GM08714 (cell line): ENCODE results near the gene VPS18.

ENCODE experiments used
- H3K4me3 ChIP-seq: fragments of 200-500 bp; sonication (Bioruptor generic); 2 replicates; pipeline ENCODE4 v1.5.1; 2014; ENCODE audit warnings: mild to moderate bottlenecking, low read length, inconsistent platforms
- ZNF274 ChIP-seq: IDR thresholded peaks from 2 replicates; pipeline ENCODE4 v1.6.1; 2012; ENCODE audit warnings: mild to moderate bottlenecking, low read depth, low read length

Gene VPS18

GRCh38 chr15:40929660-40930429 lies 35.6 kb downstream of the VPS18 start:
- peak overlapping the region; percentile 39; the same call in 1 of the 2 replicates for H3K4me3 ChIP-seq
- no peak for TF ChIP-seq ZNF274

- TF ChIP-seq ZNF274, result no peak
- peak overlapping the region; percentile 26; the same call in 1 of the 2 replicates for H3K4me3 ChIP-seq
Measured at GRCh38 chr15:40930430-40931299, 36.4 kb downstream of the VPS18 start.

DNA sequence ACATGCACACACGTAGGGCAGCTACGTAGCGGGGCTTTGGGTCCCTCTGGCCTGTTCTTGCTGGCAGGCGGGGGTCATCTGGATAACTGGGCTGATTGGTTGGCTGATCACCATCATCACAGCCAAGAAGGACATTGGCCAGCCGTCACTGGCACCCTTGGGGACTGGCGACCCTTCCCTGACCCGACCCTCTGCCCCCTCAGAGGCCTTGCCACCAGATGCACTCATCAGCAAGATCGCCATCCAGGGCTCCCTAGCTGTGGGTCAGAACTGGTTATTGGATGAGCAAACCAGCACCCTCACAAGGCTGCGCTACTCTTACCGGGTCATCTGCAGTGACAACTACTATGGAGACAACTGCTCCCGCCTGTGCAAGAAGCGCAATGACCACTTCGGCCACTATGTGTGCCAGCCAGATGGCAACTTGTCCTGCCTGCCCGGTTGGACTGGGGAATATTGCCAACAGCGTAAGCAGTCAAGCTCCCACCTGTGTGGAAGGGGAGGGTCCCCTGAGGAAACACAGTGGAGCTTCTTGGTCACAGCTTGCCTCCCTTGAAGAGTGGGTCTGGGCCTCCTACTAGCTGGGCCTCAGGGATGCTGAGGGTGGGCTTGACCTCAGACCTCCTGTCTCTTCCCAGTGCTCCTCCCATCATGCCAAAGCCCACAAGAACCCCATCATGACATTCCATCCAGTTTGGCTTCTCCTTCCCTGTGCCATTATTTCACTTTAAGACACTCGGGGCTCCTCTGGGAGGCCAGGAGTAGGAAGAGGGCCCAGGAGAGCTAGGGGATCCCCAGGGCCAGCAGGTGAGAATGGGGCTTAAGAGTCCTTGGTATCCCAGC lies 37.3 kb downstream of the VPS18 start:
- TF ChIP-seq ZNF274, result no peak
- no peak overlapping the region for H3K4me3 ChIP-seq

DNA sequence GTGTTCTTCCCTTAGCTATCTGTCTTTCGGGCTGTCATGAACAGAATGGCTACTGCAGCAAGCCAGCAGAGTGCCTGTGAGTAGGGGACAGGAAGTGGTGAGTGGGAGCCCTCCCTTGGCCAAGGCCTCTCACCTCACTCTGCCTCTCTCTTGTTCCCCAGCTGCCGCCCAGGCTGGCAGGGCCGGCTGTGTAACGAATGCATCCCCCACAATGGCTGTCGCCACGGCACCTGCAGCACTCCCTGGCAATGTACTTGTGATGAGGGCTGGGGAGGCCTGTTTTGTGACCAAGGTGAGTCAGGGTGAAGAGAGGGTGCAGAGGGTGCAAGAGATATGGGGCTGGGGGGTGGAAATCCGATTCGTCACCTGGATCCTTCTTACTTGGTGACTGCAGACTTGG lies 37.9 kb downstream of the VPS18 start:
- TF ChIP-seq ZNF274, result no peak
- no peak overlapping the region; the same call in 1 of the 2 replicates for H3K4me3 ChIP-seq

DNA sequence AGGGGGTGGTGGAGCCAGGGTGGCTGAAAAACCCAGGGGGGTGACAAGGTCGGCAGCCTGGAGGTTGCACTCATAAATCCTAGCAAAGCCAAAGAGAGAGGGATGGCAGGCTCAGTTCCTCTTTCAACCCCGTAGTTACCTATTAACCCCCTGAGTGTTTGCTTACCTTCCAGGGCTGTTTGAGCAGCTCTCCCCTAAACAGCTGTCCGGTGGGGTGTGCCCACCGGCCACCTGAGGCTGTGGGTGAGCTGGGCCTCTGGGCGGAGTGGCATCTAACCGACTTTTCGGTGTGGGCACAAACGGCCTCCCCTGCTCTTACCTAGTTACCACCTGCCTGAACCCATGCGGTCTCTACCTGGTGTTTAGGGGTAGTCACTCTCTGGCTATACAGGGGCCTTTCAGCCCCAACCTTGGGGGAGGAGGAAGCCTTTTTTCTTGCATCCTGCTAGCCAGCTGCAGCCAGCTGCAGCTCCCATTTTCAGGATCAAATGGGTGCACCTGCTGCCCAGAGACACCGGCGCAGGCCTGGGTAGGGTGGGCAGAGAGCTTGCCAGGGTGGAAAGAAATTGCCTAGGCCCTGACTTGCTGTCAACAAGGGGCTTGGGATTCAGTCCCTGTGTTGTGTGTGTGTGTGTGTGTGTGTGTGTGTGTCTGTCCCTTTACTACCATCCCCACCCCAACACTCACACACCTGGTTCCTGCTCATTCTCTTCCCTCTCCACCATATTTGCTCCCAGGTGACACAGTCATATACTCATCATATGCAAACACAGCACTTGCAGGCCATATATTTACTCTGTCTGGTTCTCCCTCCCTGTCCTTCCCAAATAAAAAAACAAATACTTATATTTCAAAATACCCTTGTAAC lies 38.6 kb downstream of the VPS18 start:
- no peak for TF ChIP-seq ZNF274
- no peak overlapping the region; the same call in 1 of the 2 replicates for H3K4me3 ChIP-seq

GRCh38 chr15:40933517-40933902 lies 39.3 kb downstream of the VPS18 start:
- TF ChIP-seq ZNF274, result no peak
- H3K4me3 ChIP-seq, result no peak overlapping the region

DNA sequence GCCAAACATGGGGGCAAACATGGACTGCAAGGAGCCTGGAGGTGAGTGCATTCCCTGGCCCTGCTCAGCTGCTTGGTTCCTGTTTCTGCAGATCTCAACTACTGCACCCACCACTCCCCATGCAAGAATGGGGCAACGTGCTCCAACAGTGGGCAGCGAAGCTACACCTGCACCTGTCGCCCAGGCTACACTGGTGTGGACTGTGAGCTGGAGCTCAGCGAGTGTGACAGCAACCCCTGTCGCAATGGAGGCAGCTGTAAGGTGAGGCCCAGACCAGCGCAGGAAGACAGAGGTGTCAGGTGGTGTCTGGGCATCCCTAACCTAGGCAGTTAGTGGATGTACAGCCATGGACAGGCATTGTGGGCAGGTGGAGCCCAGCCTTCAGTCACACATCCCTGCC lies 40.2 kb downstream of the VPS18 start:
- H3K4me3 ChIP-seq, result no peak overlapping the region
- no peak for TF ChIP-seq ZNF274

GRCh38 chr15:40936234-40936708 lies 42.0 kb downstream of the VPS18 start:
- TF ChIP-seq ZNF274, result no peak

DNA sequence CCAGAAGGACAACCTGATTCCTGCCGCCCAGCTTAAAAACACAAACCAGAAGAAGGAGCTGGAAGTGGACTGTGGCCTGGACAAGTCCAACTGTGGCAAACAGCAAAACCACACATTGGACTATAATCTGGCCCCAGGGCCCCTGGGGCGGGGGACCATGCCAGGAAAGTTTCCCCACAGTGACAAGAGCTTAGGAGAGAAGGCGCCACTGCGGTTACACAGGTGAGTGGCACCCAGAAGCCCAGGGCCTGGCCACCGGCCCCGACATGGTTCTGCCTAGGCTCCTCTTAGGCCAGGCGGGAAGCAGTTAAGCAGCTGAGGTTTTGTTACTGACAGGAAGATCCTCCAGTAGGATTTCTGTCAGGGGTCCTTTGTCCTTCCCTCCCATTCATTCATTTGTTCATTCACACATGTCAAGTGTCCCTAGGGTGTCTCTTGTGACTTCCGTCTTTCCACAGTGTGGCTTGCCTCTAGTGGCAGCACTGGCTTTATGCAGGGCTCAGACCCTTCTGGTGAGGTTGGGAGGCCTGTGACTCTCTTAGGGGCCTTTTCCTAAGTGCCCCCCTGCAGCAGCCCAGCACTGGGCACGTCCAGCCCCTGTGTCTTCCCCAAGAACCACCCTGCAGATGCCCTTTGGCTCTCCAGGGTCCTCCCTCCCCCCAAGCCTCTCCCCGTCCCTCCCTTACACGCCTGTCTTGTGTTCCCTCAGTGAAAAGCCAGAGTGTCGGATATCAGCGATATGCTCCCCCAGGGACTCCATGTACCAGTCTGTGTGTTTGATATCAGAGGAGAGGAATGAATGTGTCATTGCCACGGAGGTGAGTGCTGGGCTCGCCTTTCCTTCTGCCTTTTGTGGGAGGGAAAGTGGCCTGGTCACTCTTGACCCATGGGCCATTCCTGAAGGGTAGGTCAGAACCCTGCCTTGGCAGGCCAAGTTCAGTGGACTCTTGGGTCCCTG lies 42.7 kb downstream of the VPS18 start:
- no peak for TF ChIP-seq ZNF274

More at GRCh38 chr15:40936234-40936708, 42.0 kb downstream of the VPS18 start:
- no peak overlapping the region for H3K4me3 ChIP-seq

DNA sequence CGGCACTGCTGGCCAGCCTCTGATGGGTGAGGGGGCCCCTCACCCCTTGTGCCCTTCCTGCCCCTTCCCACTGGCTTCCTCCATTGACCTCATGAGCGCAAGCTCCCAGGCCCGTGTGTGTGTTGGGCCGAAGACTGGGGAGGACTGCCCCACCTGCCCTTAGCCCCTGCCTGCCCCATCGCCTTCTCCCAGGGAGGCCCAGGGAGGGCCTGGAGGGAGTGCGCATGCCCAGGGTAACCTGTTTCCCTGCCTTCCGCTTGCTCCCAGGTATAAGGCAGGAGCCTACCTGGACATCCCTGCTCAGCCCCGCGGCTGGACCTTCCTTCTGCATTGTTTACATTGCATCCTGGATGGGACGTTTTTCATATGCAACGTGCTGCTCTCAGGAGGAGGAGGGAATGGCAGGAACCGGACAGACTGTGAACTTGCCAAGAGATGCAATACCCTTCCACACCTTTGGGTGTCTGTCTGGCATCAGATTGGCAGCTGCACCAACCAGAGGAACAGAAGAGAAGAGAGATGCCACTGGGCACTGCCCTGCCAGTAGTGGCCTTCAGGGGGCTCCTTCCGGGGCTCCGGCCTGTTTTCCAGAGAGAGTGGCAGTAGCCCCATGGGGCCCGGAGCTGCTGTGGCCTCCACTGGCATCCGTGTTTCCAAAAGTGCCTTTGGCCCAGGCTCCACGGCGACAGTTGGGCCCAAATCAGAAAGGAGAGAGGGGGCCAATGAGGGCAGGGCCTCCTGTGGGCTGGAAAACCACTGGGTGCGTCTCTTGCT lies 43.7 kb downstream of the VPS18 start:
- H3K4me3 ChIP-seq, result no peak overlapping the region
- no peak for TF ChIP-seq ZNF274

More for the DNA sequence above, 42.7 kb downstream of the VPS18 start:
- no peak overlapping the region for H3K4me3 ChIP-seq

DNA sequence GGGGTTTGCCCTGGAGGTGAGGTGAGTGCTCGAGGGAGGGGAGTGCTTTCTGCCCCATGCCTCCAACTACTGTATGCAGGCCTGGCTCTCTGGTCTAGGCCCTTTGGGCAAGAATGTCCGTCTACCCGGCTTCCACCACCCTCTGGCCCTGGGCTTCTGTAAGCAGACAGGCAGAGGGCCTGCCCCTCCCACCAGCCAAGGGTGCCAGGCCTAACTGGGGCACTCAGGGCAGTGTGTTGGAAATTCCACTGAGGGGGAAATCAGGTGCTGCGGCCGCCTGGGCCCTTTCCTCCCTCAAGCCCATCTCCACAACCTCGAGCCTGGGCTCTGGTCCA lies 44.3 kb downstream of the VPS18 start:
- no peak overlapping the region for H3K4me3 ChIP-seq
- TF ChIP-seq ZNF274, result no peak
